ENCODE data around the gene C5AR1.

Gene C5AR1

DNA sequence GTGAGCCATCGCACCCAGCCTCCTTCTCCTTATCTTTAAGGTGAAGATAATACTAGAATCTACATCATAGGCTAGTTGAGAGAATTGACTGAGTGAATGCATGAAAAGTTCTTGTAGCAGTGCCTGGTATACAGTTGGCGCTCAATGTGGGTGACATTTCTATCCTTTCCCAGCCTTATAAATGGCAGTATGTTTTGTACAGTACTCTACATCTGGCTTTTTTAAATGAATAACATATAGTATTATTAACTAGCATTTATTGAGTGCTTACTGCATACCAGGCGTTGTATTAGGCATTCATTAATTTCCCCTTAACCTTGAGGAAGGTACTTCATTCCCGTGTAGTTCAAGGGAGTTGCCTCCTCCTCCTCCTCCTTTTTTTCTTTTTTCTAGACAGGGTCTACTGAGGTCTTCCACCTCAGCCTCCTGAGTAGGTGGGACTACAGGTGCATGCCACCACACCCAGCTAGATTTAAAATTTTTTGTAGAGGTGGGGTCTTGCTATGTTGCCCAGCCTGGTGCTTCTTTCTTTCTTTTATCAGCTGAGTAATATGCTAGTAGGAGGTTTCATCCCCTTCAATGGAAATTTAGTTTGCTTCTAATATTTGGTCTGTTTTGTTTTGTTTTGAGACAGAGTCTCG, 2.8 kb downstream of the C5AR1 start:
- no peak for TF ChIP-seq EP300 (IDR thresholded peaks at IDR 0.05; ENCODE audit: borderline replicate concordance)

DNA sequence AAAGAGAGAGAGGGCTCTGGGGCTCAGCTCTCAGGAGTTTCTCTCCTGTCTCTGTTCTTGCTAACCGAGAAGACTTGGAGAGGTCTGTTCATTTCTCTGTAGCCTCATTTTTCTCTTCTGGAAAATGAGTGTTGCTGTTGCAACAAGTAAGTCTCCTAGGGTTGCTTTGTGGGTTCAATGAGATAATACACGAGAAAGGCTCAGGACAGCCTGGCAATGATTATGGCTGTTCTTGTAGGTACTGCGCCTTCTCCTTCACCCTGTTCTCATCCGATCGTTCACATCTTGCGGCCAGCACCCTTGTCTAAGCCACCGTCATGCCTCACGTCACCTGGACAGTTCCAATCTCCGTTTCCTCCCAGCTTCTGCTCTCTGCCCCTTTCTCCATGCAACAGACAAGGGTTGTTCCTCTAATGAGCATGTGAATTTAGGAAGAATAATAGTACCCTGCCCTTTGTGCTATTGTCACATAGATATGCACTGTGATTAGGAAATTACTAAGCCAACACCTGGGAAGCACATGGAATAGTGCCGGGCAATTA, 4.2 kb downstream of the C5AR1 start:
- TF ChIP-seq ZBTB7A (IDR thresholded peaks at IDR 0.05; ENCODE audit: low read depth): no peak
- no peak for TF ChIP-seq TCF12 (IDR thresholded peaks at IDR 0.05; ENCODE audit: low read depth)
- TF ChIP-seq NFIC (IDR thresholded peaks at IDR 0.05): no peak
- TF ChIP-seq, protein P1, sequence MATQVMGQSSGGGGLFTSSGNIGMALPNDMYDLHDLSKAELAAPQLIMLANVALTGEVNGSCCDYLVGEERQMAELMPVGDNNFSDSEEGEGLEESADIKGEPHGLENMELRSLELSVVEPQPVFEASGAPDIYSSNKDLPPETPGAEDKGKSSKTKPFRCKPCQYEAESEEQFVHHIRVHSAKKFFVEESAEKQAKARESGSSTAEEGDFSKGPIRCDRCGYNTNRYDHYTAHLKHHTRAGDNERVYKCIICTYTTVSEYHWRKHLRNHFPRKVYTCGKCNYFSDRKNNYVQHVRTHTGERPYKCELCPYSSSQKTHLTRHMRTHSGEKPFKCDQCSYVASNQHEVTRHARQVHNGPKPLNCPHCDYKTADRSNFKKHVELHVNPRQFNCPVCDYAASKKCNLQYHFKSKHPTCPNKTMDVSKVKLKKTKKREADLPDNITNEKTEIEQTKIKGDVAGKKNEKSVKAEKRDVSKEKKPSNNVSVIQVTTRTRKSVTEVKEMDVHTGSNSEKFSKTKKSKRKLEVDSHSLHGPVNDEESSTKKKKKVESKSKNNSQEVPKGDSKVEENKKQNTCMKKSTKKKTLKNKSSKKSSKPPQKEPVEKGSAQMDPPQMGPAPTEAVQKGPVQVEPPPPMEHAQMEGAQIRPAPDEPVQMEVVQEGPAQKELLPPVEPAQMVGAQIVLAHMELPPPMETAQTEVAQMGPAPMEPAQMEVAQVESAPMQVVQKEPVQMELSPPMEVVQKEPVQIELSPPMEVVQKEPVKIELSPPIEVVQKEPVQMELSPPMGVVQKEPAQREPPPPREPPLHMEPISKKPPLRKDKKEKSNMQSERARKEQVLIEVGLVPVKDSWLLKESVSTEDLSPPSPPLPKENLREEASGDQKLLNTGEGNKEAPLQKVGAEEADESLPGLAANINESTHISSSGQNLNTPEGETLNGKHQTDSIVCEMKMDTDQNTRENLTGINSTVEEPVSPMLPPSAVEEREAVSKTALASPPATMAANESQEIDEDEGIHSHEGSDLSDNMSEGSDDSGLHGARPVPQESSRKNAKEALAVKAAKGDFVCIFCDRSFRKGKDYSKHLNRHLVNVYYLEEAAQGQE (IDR thresholded peaks at IDR 0.05; ENCODE audit: low read depth): no peak
- no peak for TF ChIP-seq CREB1 (IDR thresholded peaks at IDR 0.05; ENCODE audit: low read depth)
- no peak for TF ChIP-seq YY1 (IDR thresholded peaks at IDR 0.05; ENCODE audit: low read depth)
- TF ChIP-seq TEAD4 (IDR thresholded peaks at IDR 0.05): no peak
- TF ChIP-seq RAD21 (IDR thresholded peaks at IDR 0.05; ENCODE audit: low read depth): no peak
- TF ChIP-seq FOXM1 (IDR thresholded peaks at IDR 0.05; ENCODE audit: borderline replicate concordance, low read depth): no peak
- TF ChIP-seq, protein P2, sequence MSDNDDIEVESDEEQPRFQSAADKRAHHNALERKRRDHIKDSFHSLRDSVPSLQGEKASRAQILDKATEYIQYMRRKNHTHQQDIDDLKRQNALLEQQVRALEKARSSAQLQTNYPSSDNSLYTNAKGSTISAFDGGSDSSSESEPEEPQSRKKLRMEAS (IDR thresholded peaks at IDR 0.05): no peak
- TF ChIP-seq EP300 (IDR thresholded peaks at IDR 0.05; ENCODE audit: borderline replicate concordance): no peak
- TF ChIP-seq TAF1 (IDR thresholded peaks at IDR 0.05; ENCODE audit: low read depth): no peak
- TF ChIP-seq CEBPB (IDR thresholded peaks at IDR 0.05): no peak
- TF ChIP-seq, protein P3, sequence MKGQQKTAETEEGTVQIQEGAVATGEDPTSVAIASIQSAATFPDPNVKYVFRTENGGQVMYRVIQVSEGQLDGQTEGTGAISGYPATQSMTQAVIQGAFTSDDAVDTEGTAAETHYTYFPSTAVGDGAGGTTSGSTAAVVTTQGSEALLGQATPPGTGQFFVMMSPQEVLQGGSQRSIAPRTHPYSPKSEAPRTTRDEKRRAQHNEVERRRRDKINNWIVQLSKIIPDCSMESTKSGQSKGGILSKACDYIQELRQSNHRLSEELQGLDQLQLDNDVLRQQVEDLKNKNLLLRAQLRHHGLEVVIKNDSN (IDR thresholded peaks at IDR 0.05): no peak
- TF ChIP-seq EGR1 (IDR thresholded peaks at IDR 0.05): no peak

DNA sequence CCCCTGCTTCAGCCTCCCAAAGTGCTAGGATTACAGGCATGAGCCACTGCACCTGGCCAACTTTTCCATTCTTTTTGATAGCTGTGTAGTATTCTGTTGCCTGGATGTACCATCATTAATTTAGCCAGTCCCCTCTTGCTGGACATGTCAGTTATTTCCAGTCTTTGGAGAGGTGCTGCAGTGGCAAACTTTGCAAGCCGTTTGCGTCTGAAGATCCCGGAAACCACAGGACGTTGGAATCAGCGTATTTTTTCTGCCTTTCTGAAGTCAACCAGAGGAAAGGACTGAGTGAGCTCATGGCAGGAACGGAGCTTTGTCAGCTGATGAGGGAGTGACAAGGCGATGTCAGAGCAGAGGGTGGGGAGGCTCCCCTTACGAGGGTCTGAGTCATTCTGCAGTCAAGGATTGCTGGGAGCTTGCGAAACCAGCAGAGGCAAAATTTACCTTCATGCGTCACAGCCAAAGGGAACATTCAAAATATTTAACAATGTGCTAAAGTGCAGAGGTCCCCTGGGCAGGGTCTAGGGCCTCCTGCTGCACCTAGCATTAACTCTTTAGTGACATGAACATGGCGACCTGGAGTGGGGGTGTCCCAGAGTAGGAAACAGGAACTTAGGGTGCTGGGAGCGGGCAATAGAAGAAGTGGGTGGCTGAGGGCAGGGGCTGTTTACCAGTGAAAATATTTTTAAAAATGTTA, 5.6 kb downstream of the C5AR1 start:
- 0 out of 2 replicates have a peak, but pooled peaks have one; percentile 5 for TF ChIP-seq YY1 (IDR thresholded peaks at IDR 0.05; ENCODE audit: low read depth)
- TF ChIP-seq ZBTB7A (IDR thresholded peaks at IDR 0.05; ENCODE audit: low read depth): no peak
- peak; percentile 34; the same call in 1 of the 2 replicates for TF ChIP-seq NFIC (IDR thresholded peaks at IDR 0.05)
- TF ChIP-seq TCF12 (IDR thresholded peaks at IDR 0.05; ENCODE audit: low read depth): peak; percentile 54; the same call in 1 of the 2 replicates
- TF ChIP-seq, protein P3 (IDR thresholded peaks at IDR 0.05): peak; percentile 53; the same call in 1 of the 2 replicates
- TF ChIP-seq, protein P1 (IDR thresholded peaks at IDR 0.05; ENCODE audit: low read depth): no peak
- 0 out of 2 replicates have a peak, but pooled peaks have one; percentile 40 for TF ChIP-seq CREB1 (IDR thresholded peaks at IDR 0.05; ENCODE audit: low read depth)
- TF ChIP-seq RAD21 (IDR thresholded peaks at IDR 0.05; ENCODE audit: low read depth): no peak
- TF ChIP-seq CEBPB (IDR thresholded peaks at IDR 0.05): peak; percentile 95
- TF ChIP-seq, protein P2 (IDR thresholded peaks at IDR 0.05): no peak
- TF ChIP-seq TEAD4 (IDR thresholded peaks at IDR 0.05): peak; percentile 31; the same call in 1 of the 2 replicates
- TF ChIP-seq TAF1 (IDR thresholded peaks at IDR 0.05; ENCODE audit: low read depth): no peak
- no peak for TF ChIP-seq EP300 (IDR thresholded peaks at IDR 0.05; ENCODE audit: borderline replicate concordance)

DNA sequence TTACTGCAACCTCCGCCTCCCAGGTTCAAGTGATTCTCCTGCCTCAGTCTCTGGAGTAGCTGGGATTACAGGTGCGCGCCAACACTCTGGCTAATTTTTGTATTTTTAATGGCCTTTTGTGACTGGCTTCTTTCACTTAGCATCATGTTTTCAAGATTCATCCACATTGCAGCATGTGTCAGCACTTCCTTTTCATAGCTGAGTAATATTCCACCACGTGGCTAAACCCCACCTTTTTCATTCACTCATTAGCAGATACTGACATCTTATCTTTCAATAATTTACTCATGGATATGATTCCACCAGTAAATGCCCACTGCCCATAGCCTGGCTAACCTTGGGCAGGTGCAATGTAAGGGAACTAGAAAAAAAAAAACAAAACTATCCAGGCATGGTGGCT, 6.9 kb downstream of the C5AR1 start:
- TF ChIP-seq RAD21 (IDR thresholded peaks at IDR 0.05; ENCODE audit: low read depth) (no peak), CREB1 (IDR thresholded peaks at IDR 0.05; ENCODE audit: low read depth) (no peak), CEBPB (IDR thresholded peaks at IDR 0.05) (no peak), ZBTB7A (IDR thresholded peaks at IDR 0.05; ENCODE audit: low read depth) (no peak), YY1 (IDR thresholded peaks at IDR 0.05; ENCODE audit: low read depth) (no peak), NFIC (IDR thresholded peaks at IDR 0.05) (no peak), TEAD4 (IDR thresholded peaks at IDR 0.05) (no peak), EGR1 (IDR thresholded peaks at IDR 0.05) (no peak), EP300 (IDR thresholded peaks at IDR 0.05; ENCODE audit: borderline replicate concordance) (no peak), TCF12 (IDR thresholded peaks at IDR 0.05; ENCODE audit: low read depth) (no peak), FOXM1 (IDR thresholded peaks at IDR 0.05; ENCODE audit: borderline replicate concordance, low read depth) (no peak), TAF1 (IDR thresholded peaks at IDR 0.05; ENCODE audit: low read depth) (no peak)
- TF ChIP-seq, protein P2 (IDR thresholded peaks at IDR 0.05): no peak
- TF ChIP-seq, protein P3 (IDR thresholded peaks at IDR 0.05): no peak
- TF ChIP-seq, protein P1 (IDR thresholded peaks at IDR 0.05; ENCODE audit: low read depth): no peak
